Measurements from ENCODE around the gene LPAR1. TPM values are rescaled to one million over a fixed set of nuclear protein-coding genes. Genes with fewer than 3 reads are reported as not detected.

The LPAR1 gene
- total RNA-seq, 4 donors from 2014 or later, result 27.1 to 65.4 (median 47.6) TPM

DNA sequence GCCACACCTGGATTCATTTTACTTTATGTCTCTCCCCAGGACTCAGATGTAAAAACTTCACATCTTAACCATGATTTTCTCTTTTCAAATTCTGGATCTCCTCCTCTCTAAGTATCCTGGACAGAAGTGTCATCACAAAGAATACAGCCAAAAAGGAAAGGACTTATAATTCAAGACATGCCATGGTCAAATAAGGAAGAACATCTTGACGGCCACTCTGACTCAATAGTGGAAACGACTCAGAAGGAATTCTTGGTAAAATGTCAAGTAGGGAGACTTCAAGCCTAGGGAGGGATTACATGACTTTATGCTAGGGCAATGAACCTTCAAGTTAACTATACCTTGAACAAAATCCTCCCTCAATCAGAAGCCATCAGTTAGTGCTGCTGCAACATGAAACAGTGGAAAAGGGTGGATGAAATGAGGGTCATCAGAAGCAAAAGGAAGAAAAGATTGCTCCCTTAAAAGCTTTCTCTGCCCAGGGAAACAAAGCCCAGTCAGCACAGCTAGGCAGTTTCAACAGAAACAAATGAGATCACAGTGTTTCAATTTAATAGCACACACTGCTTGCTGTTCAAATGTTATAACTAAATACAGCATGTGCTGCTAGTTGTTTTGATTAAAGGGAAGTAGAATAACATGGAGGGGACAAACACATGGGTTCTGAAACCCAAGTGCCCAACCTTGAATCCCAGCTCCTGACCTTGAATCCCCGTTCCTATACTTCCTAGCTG lies 101.4 kb downstream of the LPAR1 start:
- ATAC-seq, result peak; percentile 72

DNA sequence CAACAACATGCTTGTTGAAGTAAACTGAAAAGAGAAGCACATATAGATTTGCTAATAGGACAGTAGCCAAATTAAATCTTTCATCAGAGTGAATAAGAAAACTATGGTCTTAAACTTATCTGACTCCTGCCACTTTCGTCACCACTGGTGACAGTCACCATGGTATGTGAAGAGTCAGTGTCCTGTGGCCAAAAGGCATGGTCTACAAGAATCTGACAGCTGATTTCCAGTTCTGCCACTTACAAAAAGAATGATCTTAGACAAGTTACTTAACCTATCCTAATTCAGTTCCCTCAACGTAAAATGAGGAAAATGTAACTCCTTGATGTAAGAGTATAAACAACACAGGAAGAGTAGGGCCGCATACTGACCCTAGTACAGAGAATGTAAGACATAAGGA lies 102.0 kb downstream of the LPAR1 start:
- H3K9me3 ChIP-seq, result no peaks in the 10 kb centered on the region
- no peak for TF ChIP-seq EP300 (IDR thresholded peaks at IDR 0.05)
- TF ChIP-seq POLR2A (IDR thresholded peaks at IDR 0.05), result no peak
- no peak for TF ChIP-seq POLR2AphosphoS5 (IDR thresholded peaks at IDR 0.05)
- TF ChIP-seq, protein P1, sequence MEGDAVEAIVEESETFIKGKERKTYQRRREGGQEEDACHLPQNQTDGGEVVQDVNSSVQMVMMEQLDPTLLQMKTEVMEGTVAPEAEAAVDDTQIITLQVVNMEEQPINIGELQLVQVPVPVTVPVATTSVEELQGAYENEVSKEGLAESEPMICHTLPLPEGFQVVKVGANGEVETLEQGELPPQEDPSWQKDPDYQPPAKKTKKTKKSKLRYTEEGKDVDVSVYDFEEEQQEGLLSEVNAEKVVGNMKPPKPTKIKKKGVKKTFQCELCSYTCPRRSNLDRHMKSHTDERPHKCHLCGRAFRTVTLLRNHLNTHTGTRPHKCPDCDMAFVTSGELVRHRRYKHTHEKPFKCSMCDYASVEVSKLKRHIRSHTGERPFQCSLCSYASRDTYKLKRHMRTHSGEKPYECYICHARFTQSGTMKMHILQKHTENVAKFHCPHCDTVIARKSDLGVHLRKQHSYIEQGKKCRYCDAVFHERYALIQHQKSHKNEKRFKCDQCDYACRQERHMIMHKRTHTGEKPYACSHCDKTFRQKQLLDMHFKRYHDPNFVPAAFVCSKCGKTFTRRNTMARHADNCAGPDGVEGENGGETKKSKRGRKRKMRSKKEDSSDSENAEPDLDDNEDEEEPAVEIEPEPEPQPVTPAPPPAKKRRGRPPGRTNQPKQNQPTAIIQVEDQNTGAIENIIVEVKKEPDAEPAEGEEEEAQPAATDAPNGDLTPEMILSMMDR (IDR thresholded peaks at IDR 0.05), result no peak
- no peak overlapping the region for H3K4me3 ChIP-seq
- WGBS, 2 donors (ENCODE audit: low coverage in 1 of 2), result 81 to 83% methylated on average over 3 of the region's 3 CpGs
- H3K27ac ChIP-seq, result peak overlapping the region in 3 of 4 donors; percentile 9 to 68 (median 58)
- ATAC-seq, result no peak
- peaks cover 0 to 2% of the 10 kb centered on the region in 2 donors for H3K36me3 ChIP-seq
- H3K27me3 ChIP-seq, result no peaks in the 10 kb centered on the region
- H3K4me1 ChIP-seq, result peaks cover 0 to 7% (median 0%) of the 10 kb centered on the region in 3 donors

More for the DNA sequence above, 101.4 kb downstream of the LPAR1 start:
- no peak for TF ChIP-seq POLR2A (IDR thresholded peaks at IDR 0.05)
- TF ChIP-seq EP300 (IDR thresholded peaks at IDR 0.05), result no peak
- TF ChIP-seq POLR2AphosphoS5 (IDR thresholded peaks at IDR 0.05), result no peak
- TF ChIP-seq, protein P1 (IDR thresholded peaks at IDR 0.05), result no peak
- no peak overlapping the region for H3K4me3 ChIP-seq
- peaks cover 0 to 9% of the 10 kb centered on the region in 2 donors for H3K36me3 ChIP-seq
- no peaks in the 10 kb centered on the region for H3K9me3 ChIP-seq
- H3K27me3 ChIP-seq, result no peaks in the 10 kb centered on the region
- peak overlapping the region in 3 of 4 donors; percentile 9 to 68 (median 58) for H3K27ac ChIP-seq
- peaks cover 0 to 7% (median 0%) of the 10 kb centered on the region in 3 donors for H3K4me1 ChIP-seq
- WGBS, 2 donors (ENCODE audit: low coverage in 1 of 2), result 18 to 38% methylated on average over 2 to 3 of the region's 3 CpGs

DNA sequence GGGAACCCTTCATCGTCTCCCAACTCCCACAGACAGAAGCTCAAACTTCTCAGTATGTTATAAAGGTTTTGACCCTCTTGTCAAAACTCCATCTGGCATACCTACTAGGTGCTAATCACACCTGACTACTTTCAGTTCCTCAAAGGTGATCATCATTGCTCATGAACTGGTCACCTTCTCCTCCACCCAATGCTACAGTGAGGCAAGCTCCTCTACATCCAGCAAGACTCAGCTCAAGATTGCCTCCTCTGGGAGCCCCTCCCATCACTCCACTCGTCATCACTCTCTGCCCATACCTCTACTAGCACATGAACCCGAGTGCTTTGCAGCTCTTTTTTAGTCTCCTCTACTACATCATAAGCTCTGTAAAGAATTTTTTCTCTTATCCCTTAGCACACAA lies 102.4 kb downstream of the LPAR1 start:
- Histone ChIP-seq H3K9me3 (no peaks in the 10 kb centered on the region), H3K27me3 (no peaks in the 10 kb centered on the region), H3K27ac (peak overlapping the region in 2 of 4 donors; percentile 58 to 68), H3K4me3 (no peak overlapping the region), H3K36me3 (no peaks in the 10 kb centered on the region), H3K4me1 (peaks cover 0 to 7% (median 0%) of the 10 kb centered on the region in 3 donors)
- TF ChIP-seq EP300 (IDR thresholded peaks at IDR 0.05), result no peak
- TF ChIP-seq POLR2AphosphoS5 (IDR thresholded peaks at IDR 0.05), result no peak
- TF ChIP-seq, protein P1 (IDR thresholded peaks at IDR 0.05), result no peak
- no peak for TF ChIP-seq POLR2A (IDR thresholded peaks at IDR 0.05)
- ATAC-seq, result no peak
- WGBS, 2 donors (ENCODE audit: low coverage in 1 of 2), result 73 to 82% methylated on average over 3 of the region's 3 CpGs

DNA sequence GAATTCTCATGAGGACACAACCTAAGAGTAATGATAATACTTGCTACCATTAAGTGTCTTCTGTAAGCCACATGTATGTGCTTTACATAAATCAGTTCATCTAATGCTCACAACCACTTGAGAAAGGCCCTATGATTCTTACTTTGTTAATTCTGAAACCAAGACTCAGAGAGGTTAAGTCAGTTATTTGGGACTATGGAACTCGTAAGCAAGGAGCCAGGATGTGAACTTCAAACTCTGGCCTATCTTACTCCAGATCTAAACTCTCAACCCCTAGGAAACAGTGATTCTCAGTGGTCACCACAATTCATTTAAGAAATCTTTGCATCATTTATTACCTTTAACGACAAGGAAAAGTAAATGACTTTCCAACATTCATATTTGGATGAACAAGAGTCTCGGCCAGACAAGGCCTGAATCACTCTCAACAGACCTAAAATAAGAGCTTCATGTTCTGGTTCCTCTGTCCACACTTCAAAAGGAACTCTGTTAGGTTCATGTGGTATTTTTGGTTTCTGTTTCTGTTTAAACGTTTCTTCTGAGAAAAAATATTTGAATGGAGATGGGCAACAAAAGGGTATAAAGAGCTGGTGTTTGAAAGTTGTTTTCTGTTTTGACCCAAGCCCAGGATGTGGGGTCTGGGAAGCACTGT lies 104.8 kb downstream of the LPAR1 start:
- WGBS, 2 donors (ENCODE audit: low coverage in 1 of 2), result 47 to 66% methylated on average over 3 to 4 of the region's 4 CpGs
- Histone ChIP-seq H3K4me1 (peaks cover 0 to 12% (median 0%) of the 10 kb centered on the region in 3 donors), H3K4me3 (no peak overlapping the region), H3K27me3 (no peaks in the 10 kb centered on the region), H3K9me3 (no peaks in the 10 kb centered on the region), H3K27ac (peak overlapping the region in 1 of 4 donors; percentile 30), H3K36me3 (no peaks in the 10 kb centered on the region)
- no peak for ATAC-seq
- TF ChIP-seq EP300 (IDR thresholded peaks at IDR 0.05) (no peak), POLR2A (IDR thresholded peaks at IDR 0.05) (no peak), POLR2AphosphoS5 (IDR thresholded peaks at IDR 0.05) (no peak)
- TF ChIP-seq, protein P1 (IDR thresholded peaks at IDR 0.05), result no peak
